Astrocyte (in vitro differentiated cells and primary cell): Measurements from ENCODE around the gene NMBR. TPM values are rescaled to one million over a fixed set of nuclear protein-coding genes. Genes with fewer than 3 reads are reported as not detected.

ENCODE experiments used
- DNase-seq: peaks from one replicate; pipeline ENCODE4 v3.0.0-alpha.2; 2010; ENCODE audit warnings: low read depth
- FAIRE-seq: peaks from 2 replicates; lab custom pipeline; 2011; peaks lifted over from hg19 to GRCh38; lab: Jason Lieb, UNC
- H2AFZ ChIP-seq: 2 replicates; pipeline ENCODE4 v1.6.0; 2012; ENCODE audit warnings: low read depth, low read length, inconsistent platforms
- H3K27ac ChIP-seq: 2 replicates; pipeline ENCODE4 v1.5.1; 2011; ENCODE audit warnings: low read depth, low read length, inconsistent platforms
- H3K27me3 ChIP-seq: 2 replicates; pipeline ENCODE4 v1.6.0; 2011; ENCODE audit warnings: low read length, inconsistent platforms; ENCODE audit not compliant: insufficient read depth
- H3K36me3 ChIP-seq: 2 replicates; pipeline ENCODE4 v1.5.1; 2011; ENCODE audit warnings: low read length, inconsistent platforms; ENCODE audit not compliant: insufficient read depth
- H3K4me1 ChIP-seq: 2 replicates; pipeline ENCODE4 v1.5.1; 2011; ENCODE audit warnings: low read length, inconsistent platforms; ENCODE audit not compliant: insufficient read depth
- H3K4me2 ChIP-seq: 2 replicates; pipeline ENCODE4 v1.6.0; 2012; ENCODE audit warnings: low read length, inconsistent platforms
- H3K4me3 ChIP-seq: 2 replicates; pipeline ENCODE4 v1.5.1; 2011; ENCODE audit warnings: low read depth, mild to moderate bottlenecking, low read length, inconsistent platforms; ENCODE audit not compliant: insufficient read depth
- H3K79me2 ChIP-seq: 2 replicates; pipeline ENCODE4 v1.6.0; 2012; ENCODE audit warnings: mild to moderate bottlenecking, low read length, inconsistent platforms; ENCODE audit not compliant: insufficient read depth
- H3K9ac ChIP-seq: 2 replicates; pipeline ENCODE4 v1.6.0; 2012; ENCODE audit warnings: mild to moderate bottlenecking, low read length, inconsistent platforms
- H3K9me3 ChIP-seq: 2 replicates; pipeline ENCODE4 v1.5.1; 2012; ENCODE audit warnings: low read depth, mild to moderate bottlenecking, low read length, inconsistent platforms; ENCODE audit not compliant: insufficient read depth
- H4K20me1 ChIP-seq: 2 replicates; pipeline ENCODE4 v1.6.0; 2012; ENCODE audit warnings: low read length, inconsistent platforms; ENCODE audit not compliant: insufficient read depth
- H3K27ac Mint-ChIP-seq: one replicate; pipeline ENCODE4 v1.8.0; 2021; ENCODE audit warnings: mild to moderate bottlenecking, mixed read lengths; ENCODE audit not compliant: unreplicated experiment
- H3K27me3 Mint-ChIP-seq: one replicate; pipeline ENCODE4 v1.8.0; 2021; ENCODE audit warnings: low read depth, mixed read lengths; ENCODE audit not compliant: unreplicated experiment
- H3K36me3 Mint-ChIP-seq: one replicate; pipeline ENCODE4 v1.8.0; 2021; ENCODE audit warnings: low read depth, mixed read lengths; ENCODE audit not compliant: unreplicated experiment
- H3K4me1 Mint-ChIP-seq: one replicate; pipeline ENCODE4 v1.8.0; 2021; ENCODE audit warnings: low read depth, mixed read lengths; ENCODE audit not compliant: unreplicated experiment
- H3K4me3 Mint-ChIP-seq: one replicate; pipeline ENCODE4 v1.8.0; 2021; ENCODE audit warnings: mild to moderate bottlenecking, moderate library complexity, mixed read lengths; ENCODE audit not compliant: unreplicated experiment
- H3K9me3 Mint-ChIP-seq: one replicate; pipeline ENCODE4 v1.8.0; 2021; ENCODE audit warnings: mild to moderate bottlenecking, mixed read lengths; ENCODE audit not compliant: unreplicated experiment
- EZH2 ChIP-seq: IDR thresholded peaks from 2 replicates; pipeline ENCODE4 v1.6.1; 2012; ENCODE audit warnings: mild to moderate bottlenecking, low read length, inconsistent platforms; ENCODE audit not compliant: insufficient read depth
- total RNA-seq: library from RNA; stranded (reverse); gene quantifications from 2 replicates; pipeline ENCODE4 v1.2.1, GENCODE V29; 2021
- TF ChIP-seq, protein P1 (sequence below): IDR thresholded peaks from 2 replicates; pipeline ENCODE4 v1.5.1; 2011; ENCODE audit warnings: low read depth, mild to moderate bottlenecking, inconsistent platforms, low read length, moderate library complexity; ENCODE audit not compliant: insufficient read depth

The NMBR gene
- total RNA-seq, 1 donor from 2014 or later: not detected

DNA sequence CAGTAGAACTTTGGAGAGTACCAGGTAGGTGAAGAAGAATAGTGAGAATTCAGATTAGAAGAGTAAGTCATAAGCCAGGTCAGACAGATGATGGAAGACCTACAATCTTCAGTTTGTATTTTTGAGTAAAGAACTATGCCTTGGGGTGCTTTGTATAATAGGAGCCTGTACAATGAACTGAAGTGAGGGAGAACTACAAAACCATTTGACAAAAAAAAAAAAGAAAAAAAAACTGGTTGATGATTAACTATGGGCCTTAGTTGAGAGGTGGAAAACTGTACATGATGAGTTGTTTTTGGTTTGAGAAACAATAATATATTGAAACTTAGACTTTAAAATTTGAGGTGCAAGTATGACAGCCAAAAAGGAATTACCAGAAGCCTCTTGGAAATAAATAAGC is 25.8 kb upstream of the NMBR start:
- Histone ChIP-seq H3K27me3 (no peaks in the 10 kb centered on the region), H3K4me3 (no peak overlapping the region), H3K4me2 (no peak overlapping the region), H3K9ac (no peak overlapping the region), H3K36me3 (peaks cover 25% of the 10 kb centered on the region), H4K20me1 (no peaks in the 10 kb centered on the region), H3K79me2 (no peaks in the 10 kb centered on the region), H3K9me3 (no peaks in the 10 kb centered on the region), H2AFZ (no peak overlapping the region), H3K4me1 (no peaks in the 10 kb centered on the region), H3K27ac (no peak overlapping the region)
- FAIRE-seq (no peak), DNase-seq (no peak)
- no peak for TF ChIP-seq EZH2
- TF ChIP-seq, protein P1, sequence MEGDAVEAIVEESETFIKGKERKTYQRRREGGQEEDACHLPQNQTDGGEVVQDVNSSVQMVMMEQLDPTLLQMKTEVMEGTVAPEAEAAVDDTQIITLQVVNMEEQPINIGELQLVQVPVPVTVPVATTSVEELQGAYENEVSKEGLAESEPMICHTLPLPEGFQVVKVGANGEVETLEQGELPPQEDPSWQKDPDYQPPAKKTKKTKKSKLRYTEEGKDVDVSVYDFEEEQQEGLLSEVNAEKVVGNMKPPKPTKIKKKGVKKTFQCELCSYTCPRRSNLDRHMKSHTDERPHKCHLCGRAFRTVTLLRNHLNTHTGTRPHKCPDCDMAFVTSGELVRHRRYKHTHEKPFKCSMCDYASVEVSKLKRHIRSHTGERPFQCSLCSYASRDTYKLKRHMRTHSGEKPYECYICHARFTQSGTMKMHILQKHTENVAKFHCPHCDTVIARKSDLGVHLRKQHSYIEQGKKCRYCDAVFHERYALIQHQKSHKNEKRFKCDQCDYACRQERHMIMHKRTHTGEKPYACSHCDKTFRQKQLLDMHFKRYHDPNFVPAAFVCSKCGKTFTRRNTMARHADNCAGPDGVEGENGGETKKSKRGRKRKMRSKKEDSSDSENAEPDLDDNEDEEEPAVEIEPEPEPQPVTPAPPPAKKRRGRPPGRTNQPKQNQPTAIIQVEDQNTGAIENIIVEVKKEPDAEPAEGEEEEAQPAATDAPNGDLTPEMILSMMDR: no peak
- Mint-ChIP-seq H3K27me3 (no peaks in the 10 kb centered on the region), H3K4me3 (no peak overlapping the region), H3K4me1 (peaks cover 4% of the 10 kb centered on the region), H3K36me3 (peaks cover 28% of the 10 kb centered on the region), H3K9me3 (peaks cover 1% of the 10 kb centered on the region), H3K27ac (no peak overlapping the region)

DNA sequence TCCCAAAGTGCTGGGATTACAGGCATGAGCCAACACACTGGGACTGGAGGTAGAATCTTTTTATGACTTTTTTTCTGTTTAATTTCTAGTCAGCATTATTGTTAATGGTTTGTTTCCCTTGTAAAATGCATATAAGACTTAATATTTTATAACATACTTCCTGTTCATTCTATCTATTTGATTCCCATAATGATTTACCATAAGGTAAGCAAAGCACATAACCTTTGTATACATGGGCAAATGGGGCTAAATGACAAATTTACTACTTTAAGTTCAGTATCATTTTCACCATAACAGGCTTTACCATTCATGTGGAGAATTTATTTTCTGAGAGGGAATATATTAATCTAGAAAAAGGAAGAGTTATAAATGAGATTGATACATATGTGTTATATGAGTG is 24.4 kb upstream of the NMBR start:
- no peak for DNase-seq
- Mint-ChIP-seq H3K27me3 (no peaks in the 10 kb centered on the region), H3K9me3 (no peaks in the 10 kb centered on the region), H3K4me3 (no peak overlapping the region), H3K4me1 (peaks cover 4% of the 10 kb centered on the region), H3K36me3 (peaks cover 18% of the 10 kb centered on the region), H3K27ac (no peak overlapping the region)
- no peaks in the 10 kb centered on the region for H3K27me3 ChIP-seq
- no peaks in the 10 kb centered on the region for H3K4me1 ChIP-seq
- peaks cover 5% of the 10 kb centered on the region for H3K79me2 ChIP-seq
- H3K4me2 ChIP-seq: no peak overlapping the region
- no peak overlapping the region for H3K9ac ChIP-seq
- H3K36me3 ChIP-seq: peaks cover 27% of the 10 kb centered on the region
- H3K4me3 ChIP-seq: no peak overlapping the region
- no peaks in the 10 kb centered on the region for H3K9me3 ChIP-seq
- TF ChIP-seq, protein P1: no peak
- no peak for TF ChIP-seq EZH2
- no peak overlapping the region for H3K27ac ChIP-seq
- H4K20me1 ChIP-seq: no peaks in the 10 kb centered on the region
- no peak overlapping the region for H2AFZ ChIP-seq
- FAIRE-seq: no peak

DNA sequence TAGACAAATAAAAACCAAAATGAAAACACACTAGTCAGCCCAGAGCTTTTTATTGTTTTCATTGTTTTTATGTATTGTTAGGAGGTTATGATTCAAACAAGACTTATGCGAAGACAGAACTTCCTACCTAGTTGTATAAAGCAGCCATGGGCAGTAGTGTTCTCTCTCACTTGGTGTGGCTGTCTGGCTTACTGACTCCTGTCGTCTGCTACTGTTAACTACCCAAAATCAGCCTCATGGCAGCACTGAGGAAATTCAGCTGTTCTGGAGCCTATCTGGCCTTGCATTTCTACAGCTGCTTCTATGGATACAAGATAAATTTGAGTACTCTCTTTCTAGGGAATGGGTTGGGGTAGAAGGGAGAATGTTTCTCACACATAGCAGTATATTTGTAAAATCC is 20.6 kb upstream of the NMBR start:
- Histone ChIP-seq H3K4me3 (no peak overlapping the region), H2AFZ (no peak overlapping the region), H3K27me3 (no peaks in the 10 kb centered on the region), H3K9ac (no peak overlapping the region), H3K4me2 (no peak overlapping the region), H3K9me3 (no peaks in the 10 kb centered on the region), H3K27ac (no peak overlapping the region), H4K20me1 (peaks cover 15% of the 10 kb centered on the region), H3K36me3 (peaks cover 15% of the 10 kb centered on the region), H3K79me2 (peaks cover 39% of the 10 kb centered on the region), H3K4me1 (no peaks in the 10 kb centered on the region)
- Mint-ChIP-seq H3K9me3 (no peaks in the 10 kb centered on the region), H3K27me3 (no peaks in the 10 kb centered on the region), H3K36me3 (peaks cover 7% of the 10 kb centered on the region), H3K4me1 (peaks cover 5% of the 10 kb centered on the region), H3K27ac (no peak overlapping the region), H3K4me3 (no peak overlapping the region)
- no peak for FAIRE-seq
- DNase-seq: no peak
- TF ChIP-seq EZH2: no peak
